ENCODE data around the gene EFCAB10.

- TF ChIP-seq CTCF (IDR thresholded peaks at IDR 0.05) = no peak
- no peak for TF ChIP-seq EP300 (IDR thresholded peaks at IDR 0.05)
- no peak for TF ChIP-seq POLR2A (IDR thresholded peaks at IDR 0.05; ENCODE audit: low read length)
- TF ChIP-seq NFE2L2 (conservative IDR thresholded peaks at IDR 0.05; ENCODE audit: low read length) = no peak
- TF ChIP-seq, protein P1, sequence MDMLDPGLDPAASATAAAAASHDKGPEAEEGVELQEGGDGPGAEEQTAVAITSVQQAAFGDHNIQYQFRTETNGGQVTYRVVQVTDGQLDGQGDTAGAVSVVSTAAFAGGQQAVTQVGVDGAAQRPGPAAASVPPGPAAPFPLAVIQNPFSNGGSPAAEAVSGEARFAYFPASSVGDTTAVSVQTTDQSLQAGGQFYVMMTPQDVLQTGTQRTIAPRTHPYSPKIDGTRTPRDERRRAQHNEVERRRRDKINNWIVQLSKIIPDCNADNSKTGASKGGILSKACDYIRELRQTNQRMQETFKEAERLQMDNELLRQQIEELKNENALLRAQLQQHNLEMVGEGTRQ (IDR thresholded peaks at IDR 0.05) = no peak
- no peak for TF ChIP-seq ZFP36 (IDR thresholded peaks at IDR 0.05; ENCODE audit: borderline replicate concordance, partially characterized antibody)
- TF ChIP-seq GATA3 (IDR thresholded peaks at IDR 0.05; ENCODE audit: borderline replicate concordance) = no peak
Measured at GRCh38 chr7:105587909-105588635, 6.8 kb upstream of the EFCAB10 start.

All from A549 (cell line).